GM18502 (cell line): ENCODE results near the gene TMEM81.

ENCODE experiments used
- ATAC-seq: cut with Tn5 transposase; IDR thresholded peaks from one replicate; pipeline ENCODE4 v1.9.1; 2021; ENCODE audit warnings: mild to moderate bottlenecking; ENCODE audit not compliant: unreplicated experiment, poor library complexity

TMEM81 gene

GRCh38 chr1:205061665-205062069 lies 22.6 kb downstream of the TMEM81 start:
- ATAC-seq, result no peak

DNA sequence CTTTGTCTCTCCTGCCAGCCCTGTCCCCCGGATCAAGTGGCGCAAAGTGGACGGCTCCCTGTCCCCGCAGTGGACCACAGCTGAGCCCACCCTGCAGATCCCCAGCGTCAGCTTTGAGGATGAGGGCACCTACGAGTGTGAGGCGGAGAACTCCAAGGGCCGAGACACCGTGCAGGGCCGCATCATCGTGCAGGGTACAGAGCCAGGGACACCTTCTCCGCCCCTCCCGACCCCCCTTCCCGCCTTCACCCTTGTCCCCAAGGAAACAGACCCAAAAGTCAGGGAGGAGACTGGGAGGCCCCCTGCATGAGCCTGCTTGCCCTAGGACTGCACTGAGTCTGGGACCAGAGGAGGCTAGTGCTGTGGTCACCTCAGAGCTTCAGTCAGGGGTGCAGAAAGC lies 23.0 kb downstream of the TMEM81 start:
- ATAC-seq, result no peak

DNA sequence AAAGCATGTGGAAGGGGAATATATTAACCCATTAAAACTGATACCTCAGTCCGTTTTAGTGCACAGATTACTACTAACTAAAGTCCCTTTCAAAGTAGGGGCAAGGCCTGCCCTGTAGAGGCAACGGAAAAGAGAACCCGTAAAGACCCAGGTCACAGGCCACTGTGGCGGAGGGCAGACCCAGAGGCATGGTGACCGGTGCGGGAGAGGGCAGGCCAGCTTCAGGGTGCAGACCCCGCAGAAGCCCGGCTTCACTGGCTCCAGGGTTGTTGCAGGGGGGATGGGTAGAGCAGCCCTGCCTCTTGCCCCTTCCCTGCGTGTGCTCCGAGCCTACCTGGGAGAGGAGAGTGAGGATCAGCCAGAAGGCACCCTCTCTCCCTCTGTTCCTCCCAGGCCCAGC lies 23.5 kb downstream of the TMEM81 start:
- ATAC-seq, result no peak

GRCh38 chr1:205059660-205060059 lies 24.6 kb downstream of the TMEM81 start:
- no peak for ATAC-seq

DNA sequence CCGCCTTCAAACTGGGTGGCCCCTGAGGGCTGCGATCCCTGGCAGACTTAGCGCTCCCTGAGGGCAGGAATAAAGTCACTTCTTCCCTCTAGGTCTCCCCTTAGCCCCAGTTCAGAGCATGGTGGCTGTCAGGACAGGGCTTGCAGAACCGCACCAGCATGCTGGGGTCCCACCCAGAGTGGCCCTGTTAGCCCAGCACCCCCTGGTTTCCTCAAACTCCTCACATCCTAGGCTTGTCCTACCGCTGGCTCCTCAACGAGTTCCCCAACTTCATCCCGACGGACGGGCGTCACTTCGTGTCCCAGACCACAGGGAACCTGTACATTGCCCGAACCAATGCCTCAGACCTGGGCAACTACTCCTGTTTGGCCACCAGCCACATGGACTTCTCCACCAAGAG lies 25.4 kb downstream of the TMEM81 start:
- no peak for ATAC-seq

DNA sequence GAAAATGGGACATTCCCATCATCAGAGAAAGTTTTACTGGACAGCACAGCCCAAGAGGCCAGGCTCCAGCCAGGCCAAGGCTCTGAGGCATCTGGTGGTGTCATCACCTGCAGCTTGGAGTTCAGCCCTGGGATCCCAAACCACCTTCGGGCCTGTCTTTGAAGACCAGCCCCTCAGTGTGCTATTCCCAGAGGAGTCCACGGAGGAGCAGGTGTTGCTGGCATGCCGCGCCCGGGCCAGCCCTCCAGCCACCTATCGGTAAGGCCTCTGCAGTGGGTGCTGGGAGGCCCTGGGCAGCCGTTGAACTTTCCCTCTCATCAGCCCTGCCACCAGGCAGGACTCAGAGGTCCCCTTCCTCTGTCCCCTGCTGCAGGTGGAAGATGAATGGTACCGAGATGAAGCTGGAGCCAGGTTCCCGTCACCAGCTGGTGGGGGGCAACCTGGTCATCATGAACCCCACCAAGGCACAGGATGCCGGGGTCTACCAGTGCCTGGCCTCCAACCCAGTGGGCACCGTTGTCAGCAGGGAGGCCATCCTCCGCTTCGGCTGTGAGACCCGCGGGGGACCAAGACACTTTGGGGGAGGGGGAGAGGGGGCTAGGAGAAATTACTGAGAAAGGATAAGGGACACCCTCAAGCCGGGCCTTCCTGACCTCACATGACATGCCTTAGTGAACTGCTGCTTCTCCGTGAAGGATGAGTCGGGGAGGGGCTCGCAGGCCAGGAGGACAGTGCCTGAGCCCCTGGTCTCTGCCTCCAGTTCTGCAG lies 26.3 kb downstream of the TMEM81 start:
- ATAC-seq, result no peak

DNA sequence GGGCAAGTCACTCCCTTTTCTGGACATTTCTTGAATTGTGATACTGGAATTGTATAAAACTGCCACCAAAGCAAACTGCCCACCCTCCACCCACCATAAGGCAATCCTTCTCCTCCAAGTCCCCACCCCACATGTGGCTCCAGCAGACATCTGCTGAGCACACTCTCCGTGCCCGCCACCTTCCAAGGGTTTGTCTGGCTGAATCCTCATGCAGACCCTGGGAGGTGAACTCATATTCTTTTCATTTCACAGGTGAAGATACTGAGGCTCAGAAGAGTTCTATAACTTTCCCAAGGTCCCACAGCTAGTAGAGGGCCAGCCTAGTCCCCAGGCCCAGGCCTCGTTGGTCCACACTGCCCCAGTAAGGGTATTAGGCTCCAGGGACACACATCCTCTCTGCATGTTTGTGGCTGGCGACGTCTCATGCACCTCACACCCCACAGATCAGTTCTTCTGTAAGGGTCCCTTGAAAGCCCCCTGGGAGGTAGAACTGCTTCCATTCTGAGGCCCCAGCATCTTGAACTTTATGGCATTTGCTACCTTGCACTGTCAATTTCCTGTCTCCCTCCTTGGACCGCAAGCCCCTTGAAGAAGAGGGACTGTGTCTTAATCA lies 27.2 kb downstream of the TMEM81 start:
- ATAC-seq, result no peak

DNA sequence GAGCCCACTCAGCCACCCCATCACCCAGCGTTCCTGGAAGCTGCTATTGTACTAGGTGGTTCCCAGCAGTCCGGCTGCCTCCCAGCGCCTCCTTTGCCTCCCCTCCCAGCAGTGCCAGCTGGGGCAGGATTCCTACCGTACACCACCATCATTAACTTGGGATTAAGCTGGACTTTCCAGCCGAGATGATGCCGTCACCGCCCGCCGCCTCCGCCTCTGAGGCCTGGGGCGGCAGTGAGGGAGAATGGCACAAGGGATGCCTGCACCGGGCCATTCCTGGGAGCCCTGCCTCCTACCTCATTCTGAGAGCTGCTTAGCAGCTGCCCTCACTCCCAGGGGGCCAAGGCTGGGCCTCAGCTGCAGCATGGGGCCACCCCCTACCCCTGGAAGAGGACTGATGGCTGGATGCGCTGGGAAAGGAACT lies 28.1 kb downstream of the TMEM81 start:
- no peak for ATAC-seq

GRCh38 chr1:205054013-205054412 lies 30.2 kb downstream of the TMEM81 start:
- no peak for ATAC-seq

- no peak for ATAC-seq
These were observed 31.0 kb downstream of the TMEM81 start for GRCh38 chr1:205053296-205053695.

GRCh38 chr1:205052690-205053089 lies 31.6 kb downstream of the TMEM81 start:
- no peak for ATAC-seq

- no peak for ATAC-seq
These were observed 34.8 kb downstream of the TMEM81 start for GRCh38 chr1:205049479-205049878.

- ATAC-seq, result no peak
These were observed 35.9 kb downstream of the TMEM81 start for GRCh38 chr1:205048382-205048781.

- no peak for ATAC-seq
These were observed 36.5 kb downstream of the TMEM81 start for GRCh38 chr1:205047764-205048231.

GRCh38 chr1:205046870-205047269 lies 37.4 kb downstream of the TMEM81 start:
- no peak for ATAC-seq

GRCh38 chr1:205045146-205045545 lies 39.1 kb downstream of the TMEM81 start:
- ATAC-seq, result no peak

DNA sequence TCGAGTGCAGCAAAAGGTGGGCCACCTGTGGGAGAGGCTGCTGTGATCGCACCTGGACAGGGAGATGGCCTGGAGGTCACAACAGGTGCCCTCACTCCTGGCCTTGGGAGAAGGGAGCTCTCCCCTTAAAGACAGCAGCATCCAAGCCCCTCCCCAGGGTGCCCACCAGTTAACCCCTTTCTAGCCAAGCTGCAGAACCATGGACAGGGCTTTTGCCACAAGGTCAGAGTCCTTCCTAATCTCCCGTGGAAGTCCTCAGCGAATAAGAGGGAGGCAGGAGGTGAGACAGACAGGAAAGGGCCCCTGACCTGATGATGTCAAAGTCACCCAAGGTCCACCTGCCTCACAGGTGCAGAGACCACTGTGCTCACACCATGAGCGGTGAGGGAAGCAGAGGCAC lies 39.5 kb downstream of the TMEM81 start:
- ATAC-seq, result no peak

DNA sequence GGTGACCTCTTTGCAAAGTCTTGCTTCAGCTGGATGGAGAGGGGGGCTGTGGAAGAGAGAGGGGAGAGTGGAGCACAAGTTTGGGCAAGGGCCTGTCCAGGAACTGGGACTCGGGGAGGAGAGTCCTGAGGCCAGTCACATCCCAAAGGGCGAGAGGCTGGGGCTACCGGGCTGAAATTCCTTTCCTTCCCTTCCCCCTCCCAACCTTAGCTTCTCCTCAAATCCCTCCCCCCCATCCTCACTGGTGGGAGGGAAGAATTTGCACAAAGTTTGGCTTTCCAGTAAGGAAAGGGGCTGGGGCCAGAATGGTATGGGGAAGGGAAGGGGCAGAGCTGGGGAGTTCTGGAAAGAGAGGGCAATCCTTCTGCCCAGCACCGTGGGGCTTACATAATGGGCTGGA lies 40.4 kb downstream of the TMEM81 start:
- ATAC-seq, result no peak

DNA sequence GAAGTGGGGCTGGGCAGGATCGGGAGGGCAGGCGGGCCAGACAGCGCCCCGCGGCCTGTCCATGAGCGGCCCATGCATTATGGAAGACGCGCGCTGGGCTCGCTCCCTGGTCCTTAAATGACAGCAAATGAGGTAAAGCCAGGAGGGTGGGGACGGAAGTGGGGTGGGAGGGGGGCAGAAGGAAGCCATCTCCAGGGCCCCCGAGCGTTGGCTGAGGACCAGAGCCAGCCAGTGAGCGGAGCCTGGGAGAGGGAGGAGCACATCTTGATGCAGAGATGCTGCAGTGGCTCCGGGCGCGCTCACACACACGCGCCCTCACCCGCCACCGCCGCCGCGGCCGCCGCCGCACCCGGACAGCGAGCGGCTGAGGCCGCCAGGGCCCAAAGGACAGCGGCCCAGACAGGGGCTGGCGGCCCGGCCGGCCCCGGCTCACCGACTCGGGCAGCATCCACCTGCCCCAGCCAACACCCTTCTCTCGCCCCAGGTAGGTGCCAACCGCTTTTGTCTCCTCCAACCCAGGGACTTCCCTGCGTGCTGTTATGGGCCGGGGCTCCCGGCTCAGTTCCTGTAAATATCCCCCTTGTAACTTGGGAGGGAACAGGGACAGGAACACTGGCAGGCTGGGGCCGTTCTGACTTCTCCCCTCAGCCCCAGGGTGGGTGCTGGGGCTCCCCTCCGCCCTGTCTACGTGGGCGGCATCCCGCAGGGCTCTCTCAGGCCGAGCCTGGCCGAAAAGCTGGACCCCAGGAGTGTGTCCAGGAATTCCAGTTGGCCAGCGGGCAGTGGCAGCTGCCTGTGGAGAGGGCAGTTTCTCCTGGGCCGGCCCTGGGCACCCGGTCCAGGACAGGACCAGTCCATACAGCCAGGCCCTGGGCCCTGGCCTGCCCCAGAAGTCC lies 41.1 kb downstream of the TMEM81 start, which contains the start of gene CNTN2:
CNTN2 (plus strand) TSS at position 302 of the 896 bp plus-strand sequence. CDS start 9,974 bp downstream, outside the sequence.
- ATAC-seq, result no peak

- ATAC-seq, result no peak
These were observed 42.0 kb downstream of the TMEM81 start for GRCh38 chr1:205041998-205042910.
